Measurements from ENCODE around the gene GPC6.

DNA sequence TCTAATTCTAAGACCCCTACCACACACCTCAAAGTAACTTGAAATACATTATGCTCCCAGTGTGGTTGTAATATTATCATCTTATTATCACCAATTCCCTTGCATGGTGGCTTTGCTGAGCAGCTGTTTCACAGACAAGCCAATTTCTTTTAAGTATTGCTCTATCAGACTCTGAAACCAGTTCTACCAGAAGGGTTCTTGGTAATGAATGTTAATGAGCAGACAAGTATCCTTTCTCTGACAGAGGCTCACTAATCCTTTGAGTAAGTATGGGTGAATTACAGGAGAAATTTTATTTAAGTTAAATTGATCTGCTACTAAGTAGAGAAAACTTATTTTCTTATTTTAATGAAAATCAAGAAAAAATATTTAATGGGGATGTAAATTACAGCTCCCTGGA, 326.0 kb downstream of the GPC6 start:
- TF ChIP-seq, protein P1, sequence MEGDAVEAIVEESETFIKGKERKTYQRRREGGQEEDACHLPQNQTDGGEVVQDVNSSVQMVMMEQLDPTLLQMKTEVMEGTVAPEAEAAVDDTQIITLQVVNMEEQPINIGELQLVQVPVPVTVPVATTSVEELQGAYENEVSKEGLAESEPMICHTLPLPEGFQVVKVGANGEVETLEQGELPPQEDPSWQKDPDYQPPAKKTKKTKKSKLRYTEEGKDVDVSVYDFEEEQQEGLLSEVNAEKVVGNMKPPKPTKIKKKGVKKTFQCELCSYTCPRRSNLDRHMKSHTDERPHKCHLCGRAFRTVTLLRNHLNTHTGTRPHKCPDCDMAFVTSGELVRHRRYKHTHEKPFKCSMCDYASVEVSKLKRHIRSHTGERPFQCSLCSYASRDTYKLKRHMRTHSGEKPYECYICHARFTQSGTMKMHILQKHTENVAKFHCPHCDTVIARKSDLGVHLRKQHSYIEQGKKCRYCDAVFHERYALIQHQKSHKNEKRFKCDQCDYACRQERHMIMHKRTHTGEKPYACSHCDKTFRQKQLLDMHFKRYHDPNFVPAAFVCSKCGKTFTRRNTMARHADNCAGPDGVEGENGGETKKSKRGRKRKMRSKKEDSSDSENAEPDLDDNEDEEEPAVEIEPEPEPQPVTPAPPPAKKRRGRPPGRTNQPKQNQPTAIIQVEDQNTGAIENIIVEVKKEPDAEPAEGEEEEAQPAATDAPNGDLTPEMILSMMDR (IDR thresholded peaks at IDR 0.05; ENCODE audit: insufficient read depth, low read depth, low read length): no peak
- TF ChIP-seq EZH2 (IDR thresholded peaks at IDR 0.05; ENCODE audit: insufficient read depth, low read length): no peak

Data from astrocyte (in vitro differentiated cells and primary cell).